HepG2 (cell line): ENCODE measurements around the gene ZBTB7A. TPM values are rescaled to one million over a fixed set of nuclear protein-coding genes. Genes with fewer than 3 reads are reported as not detected.
A peak's percentile ranks its signal among the peaks of the same experiment; 100 is the strongest.

Source experiments
- CENPX ChIP-seq: sonication (generic); formaldehyde crosslinking; IDR thresholded peaks from 2 replicates; pipeline ENCODE4 v1.9.0; 2021; ENCODE audit warnings: mild to moderate bottlenecking, missing genetic modification reagents, moderate library complexity
- FOXP1 ChIP-seq, 2 experiments: fragments of 450-650 bp in 1 of 2; IDR thresholded peaks; 2 replicates each; pipeline ENCODE4 v1.6.1; 2017 to 2018; ENCODE audit warnings: antibody characterized with exemption in 1 of 2
- HOXD1 ChIP-seq: sonication (generic); formaldehyde crosslinking; IDR thresholded peaks from 2 replicates; pipeline ENCODE4 v1.5.0; 2020; ENCODE audit warnings: missing genetic modification reagents
- PHB2 ChIP-seq: fragments of 450-650 bp; IDR thresholded peaks from 2 replicates; pipeline ENCODE4 v1.6.1; 2018; ENCODE audit not compliant: partially characterized antibody
- PRMT3 ChIP-seq: sonication (generic); formaldehyde crosslinking; IDR thresholded peaks from 2 replicates; pipeline ENCODE4 v1.8.1; 2022; ENCODE audit warnings: low read depth, mild to moderate bottlenecking, moderate library complexity, missing genetic modification reagents, borderline replicate concordance
- TGIF2 ChIP-seq: IDR thresholded peaks from 2 replicates; pipeline ENCODE4 v1.6.1; 2016; ENCODE audit warnings: control low read depth, missing compliant biosample characterization
- THAP11 ChIP-seq: IDR thresholded peaks from 2 replicates; pipeline ENCODE4 v1.6.1; 2016; ENCODE audit warnings: missing biosample characterization, missing genetic modification reagents
- TOPORS ChIP-seq: sonication (generic); formaldehyde crosslinking; IDR thresholded peaks from 2 replicates; pipeline ENCODE4 v1.8.0; 2023; ENCODE audit warnings: mild to moderate bottlenecking, missing genetic modification reagents
- ZNF614 ChIP-seq: IDR thresholded peaks from 2 replicates; pipeline ENCODE4 v1.6.1; 2018; ENCODE audit warnings: missing biosample characterization, missing genetic modification reagents, inconsistent platforms, borderline replicate concordance
- ZNF878 ChIP-seq: sonication (generic); formaldehyde crosslinking; IDR thresholded peaks from 2 replicates; pipeline ENCODE4 v1.8.1; 2023; ENCODE audit warnings: mild to moderate bottlenecking, missing genetic modification reagents, moderate library complexity
- polyA plus RNA-seq, 8 experiments: library from polyadenylated mRNA; depleted of rRNA in 3 of 8; stranded (reverse) in 7 of 8; unstranded in 1 of 8; fragments of >200 nt; fragmentation: Illumina TruSeq in 4 of 8; extraction: Trizol in 4 of 8; gene quantifications; 2 replicates each; pipeline versions ENCODE4 v1.2.1 to v1.2.3, GENCODE V29; 2011 to 2016; ENCODE audit warnings: low read depth in 4 of 8, missing spikeins in 1 of 8, mixed read lengths in 1 of 8; ENCODE audit not compliant: insufficient read depth in 1 of 8
- total RNA-seq, 5 experiments: library from RNA; depleted of rRNA; stranded (reverse); fragments of >200 nt; fragmentation: Illumina TruSeq; extraction: Trizol; gene quantifications; 2 replicates each; pipeline ENCODE4 v1.2.3, GENCODE V29; 2016; ENCODE audit warnings: low read depth in 1 of 5
- TF ChIP-seq, protein P1 (sequence below): sonication (generic); formaldehyde crosslinking; IDR thresholded peaks from 2 replicates; pipeline ENCODE4 v1.5.1; 2020; ENCODE audit warnings: missing genetic modification reagents, mild to moderate bottlenecking, borderline replicate concordance
- TF ChIP-seq, protein P2 (sequence below): sonication (generic); formaldehyde crosslinking; IDR thresholded peaks from 2 replicates; pipeline ENCODE4 v1.4.0; 2020; ENCODE audit warnings: mild to moderate bottlenecking, missing genetic modification reagents, borderline replicate concordance
- TF ChIP-seq, protein P3 (sequence below): IDR thresholded peaks from 2 replicates; pipeline ENCODE4 v1.6.1; 2012; ENCODE audit warnings: low read depth, low read length, improper control_type of control experiment
- TF ChIP-seq, protein P4 (sequence below): sonication (generic); formaldehyde crosslinking; conservative IDR thresholded peaks from 2 replicates; pipeline ENCODE4 v1.8.0; 2022; ENCODE audit warnings: low read depth, missing genetic modification reagents
- TF ChIP-seq, protein P5 (sequence below): sonication (generic); formaldehyde crosslinking; IDR thresholded peaks from 2 replicates; pipeline ENCODE4 v1.8.1; 2023; ENCODE audit warnings: mild to moderate bottlenecking, inconsistent platforms, moderate library complexity, missing genetic modification reagents, borderline replicate concordance

ZBTB7A gene
- total and polyA plus RNA-seq, 2 of the 13 experiments (the other 11 are each of a cell fraction or from before 2014, with no cell fraction given), result 3.6 to 4.0 TPM

DNA sequence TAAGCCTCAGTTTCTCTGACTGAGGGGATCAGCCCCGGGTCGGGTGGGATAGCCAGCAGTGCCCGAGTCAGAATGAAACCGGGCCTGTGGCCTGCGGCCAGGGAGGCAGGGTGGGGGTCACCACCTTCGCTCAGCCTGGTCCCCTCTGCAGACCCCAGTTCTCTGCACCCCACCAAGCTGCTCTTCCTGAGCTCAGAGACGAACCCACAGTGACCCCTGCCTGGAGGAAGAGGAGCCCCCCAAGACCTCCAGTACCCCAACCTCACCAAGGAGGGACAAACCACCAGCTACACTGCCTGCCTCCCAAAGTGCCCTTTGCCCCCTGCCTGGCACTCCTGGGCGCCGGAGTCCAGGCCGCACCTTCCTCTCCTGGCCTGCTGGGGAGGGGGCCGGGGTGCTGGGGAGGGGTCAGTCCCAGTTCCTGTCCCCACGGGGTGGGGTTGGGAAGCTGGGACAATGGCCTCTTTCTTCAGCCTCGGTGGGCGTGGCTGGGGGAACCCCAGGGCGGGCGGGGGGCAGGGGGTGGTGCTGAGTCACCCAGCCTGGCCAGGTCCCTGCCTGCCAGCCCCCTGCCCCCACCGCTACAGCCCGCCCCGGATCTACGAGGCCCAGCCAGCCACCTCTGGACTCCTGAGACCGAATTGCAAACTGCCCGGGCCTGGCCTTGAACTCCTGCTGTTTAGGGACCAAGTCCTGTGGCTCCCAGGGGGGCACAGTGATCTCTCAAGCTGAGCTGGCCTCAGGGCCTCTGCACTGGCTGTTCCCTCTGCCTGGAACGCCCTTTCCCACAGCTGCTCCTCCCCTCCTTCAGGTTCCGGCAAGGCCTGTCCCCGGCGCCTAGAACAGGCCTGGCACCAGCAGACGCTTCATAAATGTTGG lies 14.3 kb downstream of the ZBTB7A start (continued):
- TF ChIP-seq, protein P1, sequence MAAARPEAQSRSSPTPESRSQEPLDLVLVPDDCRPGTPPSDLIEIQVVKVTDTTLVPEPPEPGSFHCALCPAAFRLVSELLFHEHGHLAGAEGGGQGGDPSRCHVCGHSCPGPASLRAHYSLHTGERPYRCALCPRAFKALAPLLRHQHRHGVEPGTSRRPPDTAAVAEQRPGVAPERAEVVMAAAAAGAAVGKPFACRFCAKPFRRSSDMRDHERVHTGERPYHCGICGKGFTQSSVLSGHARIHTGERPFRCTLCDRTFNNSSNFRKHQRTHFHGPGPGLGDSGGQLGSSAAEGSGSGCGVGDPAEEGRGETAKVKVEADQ (CRISPR knock-in tag), result peak; percentile 83; the same call in 1 of the 2 replicates
- TF ChIP-seq TOPORS (peak; percentile 95; the same call in 1 of the 2 replicates), THAP11 (peak; percentile 80), HOXD1 (CRISPR knock-in tag) (peak; percentile 85; the same call in 1 of the 2 replicates), TGIF2 (peak; percentile 61; the same call in 1 of the 2 replicates), PRMT3 (CRISPR knock-in tag) (no peak), PHB2 (no peak), ZNF614 (CRISPR knock-in tag) (peak; percentile 93), FOXP1 (IDR thresholded peaks at IDR 0.05) (no peak), FOXP1 (CRISPR knock-in tag; IDR thresholded peaks at IDR 0.05) (peak; percentile 48; the same call in 1 of the 2 replicates), ZNF878 (CRISPR knock-in tag) (no peak), CENPX (CRISPR knock-in tag) (no peak)
- TF ChIP-seq, protein P2, sequence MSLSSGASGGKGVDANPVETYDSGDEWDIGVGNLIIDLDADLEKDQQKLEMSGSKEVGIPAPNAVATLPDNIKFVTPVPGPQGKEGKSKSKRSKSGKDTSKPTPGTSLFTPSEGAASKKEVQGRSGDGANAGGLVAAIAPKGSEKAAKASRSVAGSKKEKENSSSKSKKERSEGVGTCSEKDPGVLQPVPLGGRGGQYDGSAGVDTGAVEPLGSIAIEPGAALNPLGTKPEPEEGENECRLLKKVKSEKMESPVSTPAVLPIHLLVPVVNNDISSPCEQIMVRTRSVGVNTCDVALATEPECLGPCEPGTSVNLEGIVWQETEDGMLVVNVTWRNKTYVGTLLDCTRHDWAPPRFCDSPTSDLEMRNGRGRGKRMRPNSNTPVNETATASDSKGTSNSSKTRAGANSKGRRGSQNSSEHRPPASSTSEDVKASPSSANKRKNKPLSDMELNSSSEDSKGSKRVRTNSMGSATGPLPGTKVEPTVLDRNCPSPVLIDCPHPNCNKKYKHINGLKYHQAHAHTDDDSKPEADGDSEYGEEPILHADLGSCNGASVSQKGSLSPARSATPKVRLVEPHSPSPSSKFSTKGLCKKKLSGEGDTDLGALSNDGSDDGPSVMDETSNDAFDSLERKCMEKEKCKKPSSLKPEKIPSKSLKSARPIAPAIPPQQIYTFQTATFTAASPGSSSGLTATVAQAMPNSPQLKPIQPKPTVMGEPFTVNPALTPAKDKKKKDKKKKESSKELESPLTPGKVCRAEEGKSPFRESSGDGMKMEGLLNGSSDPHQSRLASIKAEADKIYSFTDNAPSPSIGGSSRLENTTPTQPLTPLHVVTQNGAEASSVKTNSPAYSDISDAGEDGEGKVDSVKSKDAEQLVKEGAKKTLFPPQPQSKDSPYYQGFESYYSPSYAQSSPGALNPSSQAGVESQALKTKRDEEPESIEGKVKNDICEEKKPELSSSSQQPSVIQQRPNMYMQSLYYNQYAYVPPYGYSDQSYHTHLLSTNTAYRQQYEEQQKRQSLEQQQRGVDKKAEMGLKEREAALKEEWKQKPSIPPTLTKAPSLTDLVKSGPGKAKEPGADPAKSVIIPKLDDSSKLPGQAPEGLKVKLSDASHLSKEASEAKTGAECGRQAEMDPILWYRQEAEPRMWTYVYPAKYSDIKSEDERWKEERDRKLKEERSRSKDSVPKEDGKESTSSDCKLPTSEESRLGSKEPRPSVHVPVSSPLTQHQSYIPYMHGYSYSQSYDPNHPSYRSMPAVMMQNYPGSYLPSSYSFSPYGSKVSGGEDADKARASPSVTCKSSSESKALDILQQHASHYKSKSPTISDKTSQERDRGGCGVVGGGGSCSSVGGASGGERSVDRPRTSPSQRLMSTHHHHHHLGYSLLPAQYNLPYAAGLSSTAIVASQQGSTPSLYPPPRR (CRISPR knock-in tag), result peak; percentile 81; the same call in 1 of the 2 replicates
- TF ChIP-seq, protein P3, sequence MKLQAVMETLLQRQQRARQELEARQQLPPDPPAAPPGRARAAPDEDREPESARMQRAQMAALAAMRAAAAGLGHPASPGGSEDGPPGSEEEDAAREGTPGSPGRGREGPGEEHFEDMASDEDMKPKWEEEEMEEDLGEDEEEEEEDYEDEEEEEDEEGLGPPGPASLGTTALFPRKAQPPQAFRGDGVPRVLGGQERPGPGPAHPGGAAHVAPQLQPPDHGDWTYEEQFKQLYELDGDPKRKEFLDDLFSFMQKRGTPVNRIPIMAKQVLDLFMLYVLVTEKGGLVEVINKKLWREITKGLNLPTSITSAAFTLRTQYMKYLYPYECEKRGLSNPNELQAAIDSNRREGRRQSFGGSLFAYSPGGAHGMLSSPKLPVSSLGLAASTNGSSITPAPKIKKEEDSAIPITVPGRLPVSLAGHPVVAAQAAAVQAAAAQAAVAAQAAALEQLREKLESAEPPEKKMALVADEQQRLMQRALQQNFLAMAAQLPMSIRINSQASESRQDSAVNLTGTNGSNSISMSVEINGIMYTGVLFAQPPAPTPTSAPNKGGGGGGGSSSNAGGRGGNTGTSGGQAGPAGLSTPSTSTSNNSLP, result no peak
- TF ChIP-seq, protein P4, sequence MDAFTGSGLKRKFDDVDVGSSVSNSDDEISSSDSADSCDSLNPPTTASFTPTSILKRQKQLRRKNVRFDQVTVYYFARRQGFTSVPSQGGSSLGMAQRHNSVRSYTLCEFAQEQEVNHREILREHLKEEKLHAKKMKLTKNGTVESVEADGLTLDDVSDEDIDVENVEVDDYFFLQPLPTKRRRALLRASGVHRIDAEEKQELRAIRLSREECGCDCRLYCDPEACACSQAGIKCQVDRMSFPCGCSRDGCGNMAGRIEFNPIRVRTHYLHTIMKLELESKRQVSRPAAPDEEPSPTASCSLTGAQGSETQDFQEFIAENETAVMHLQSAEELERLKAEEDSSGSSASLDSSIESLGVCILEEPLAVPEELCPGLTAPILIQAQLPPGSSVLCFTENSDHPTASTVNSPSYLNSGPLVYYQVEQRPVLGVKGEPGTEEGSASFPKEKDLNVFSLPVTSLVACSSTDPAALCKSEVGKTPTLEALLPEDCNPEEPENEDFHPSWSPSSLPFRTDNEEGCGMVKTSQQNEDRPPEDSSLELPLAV (CRISPR knock-in tag), result no peak
- TF ChIP-seq, protein P5, sequence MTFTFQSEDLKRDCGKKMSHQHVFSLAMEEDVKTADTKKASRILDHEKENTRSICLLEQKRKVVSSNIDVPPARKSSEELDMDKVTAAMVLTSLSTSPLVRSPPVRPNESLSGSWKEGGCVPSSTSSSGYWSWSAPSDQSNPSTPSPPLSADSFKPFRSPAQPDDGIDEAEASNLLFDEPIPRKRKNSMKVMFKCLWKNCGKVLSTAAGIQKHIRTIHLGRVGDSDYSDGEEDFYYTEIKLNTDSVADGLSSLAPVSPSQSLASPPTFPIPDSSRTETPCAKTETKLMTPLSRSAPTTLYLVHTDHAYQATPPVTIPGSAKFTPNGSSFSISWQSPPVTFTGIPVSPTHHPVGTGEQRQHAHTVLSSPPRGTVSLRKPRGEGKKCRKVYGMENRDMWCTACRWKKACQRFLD, result 0 out of 2 replicates have a peak, but pooled peaks have one; percentile 19
